HepG2 (cell line): ENCODE results near the gene RBM8A. TPM values are rescaled to one million over a fixed set of nuclear protein-coding genes. Genes with fewer than 3 reads are reported as not detected.

ENCODE experiments used
- ATAC-seq: fragments of 200-7000 bp; cut with Tn5 transposase; 3 replicates; pipeline ENCODE4 v1.9.1; 2020; ENCODE audit warnings: mild to moderate bottlenecking, moderate library complexity
- BruUV-seq: library from RNA; stranded (reverse); fragments of 400-500 nt; replicated peaks from 2 replicates; lab custom pipeline; 2021; lab: Mats Ljungman, UMichigan
- CTCF ChIA-PET: fragments of 300-600 bp; formaldehyde crosslinking; extraction: SDS; loops from one replicate; lab custom pipeline; 2021; ENCODE audit warnings: low total read pairs, inconsistent platforms, low intra/inter-chr PET ratio; lab: Yijun Ruan, JAX
- POLR2A ChIA-PET: fragments of 350-600 bp; sonication (Branson Sonifier 250); formaldehyde crosslinking; loops from one replicate; lab custom pipeline; 2020; ENCODE audit warnings: antibody characterized with exemption, inconsistent platforms; lab: Yijun Ruan, JAX
- DNase-seq: peaks from one replicate; pipeline ENCODE4 v3.0.0-alpha.2; 2015; ENCODE audit warnings: low spot score
- FAIRE-seq: peaks from 3 replicates; lab custom pipeline; 2011; peaks lifted over from hg19 to GRCh38; lab: Jason Lieb, UNC
- H2AFZ ChIP-seq: one replicate; pipeline ENCODE4 v1.6.1; 2011; ENCODE audit warnings: low read length, inconsistent platforms
- H3K27ac ChIP-seq: fragments of 300-600 bp; 3 replicates; pipeline ENCODE4 v1.8.0; 2011; ENCODE audit warnings: mixed run types, mild to moderate bottlenecking, mixed read lengths, low read length, inconsistent platforms; ENCODE audit not compliant: insufficient read depth; ENCODE audit errors: extremely low read length
- H3K27me3 ChIP-seq, 2 experiments: fragments of 200-600 bp in 1 of 2; 2 replicates in 1 of 2; 3 replicates in 1 of 2; pipeline versions ENCODE4 v1.6.0 to v1.8.0; 2011; ENCODE audit warnings: low read length in 2 of 2, mild to moderate bottlenecking in 2 of 2, moderate library complexity in 2 of 2, inconsistent platforms in 1 of 2; ENCODE audit not compliant: insufficient read depth in 2 of 2, control insufficient read depth in 1 of 2
- H3K36me3 ChIP-seq, 2 experiments: fragments of 200-600 bp in 1 of 2; replicated peaks in 1 of 2; 2 replicates in 1 of 2; 3 replicates in 1 of 2; pipeline versions ENCODE4 v1.5.1 to v1.8.0; 2011; ENCODE audit warnings: low read length in 2 of 2, inconsistent platforms in 1 of 2; ENCODE audit not compliant: insufficient read depth in 2 of 2, control insufficient read depth in 1 of 2
- H3K4me1 ChIP-seq: 2 replicates; pipeline ENCODE4 v1.5.1; 2012; ENCODE audit warnings: low read length, inconsistent platforms; ENCODE audit not compliant: insufficient read depth
- H3K4me2 ChIP-seq: 2 replicates; pipeline ENCODE4 v1.6.0; 2011; ENCODE audit warnings: low read depth, low read length, inconsistent platforms
- H3K4me3 ChIP-seq, 3 experiments: fragments of 200-600 bp in 1 of 3; sonication (generic), shearing (Covaris generic) in 1 of 3; replicated peaks in 1 of 3; 2 replicates each; pipeline ENCODE4 v1.5.1; 2011 to 2016; ENCODE audit warnings: low read length in 3 of 3, inconsistent platforms in 2 of 3, low read depth in 2 of 3, mild to moderate bottlenecking in 2 of 3, control low read depth in 1 of 3, mixed read lengths in 1 of 3; ENCODE audit not compliant: insufficient read depth in 1 of 3
- H3K79me2 ChIP-seq: one replicate; pipeline ENCODE4 v1.6.1; 2011; ENCODE audit warnings: low read length, inconsistent platforms; ENCODE audit not compliant: insufficient read depth
- H3K9ac ChIP-seq: 2 replicates; pipeline ENCODE4 v1.6.0; 2011; ENCODE audit warnings: mild to moderate bottlenecking, low read depth, low read length, inconsistent platforms; ENCODE audit not compliant: insufficient read depth
- H3K9me3 ChIP-seq: 2 replicates; pipeline ENCODE4 v1.5.1; 2012; ENCODE audit warnings: mild to moderate bottlenecking, low read length
- H4K20me1 ChIP-seq: 2 replicates; pipeline ENCODE4 v1.6.0; 2011; ENCODE audit warnings: inconsistent platforms, mild to moderate bottlenecking, low read length, moderate library complexity; ENCODE audit not compliant: insufficient read depth
- DZIP1 ChIP-seq: sonication (generic); formaldehyde crosslinking; IDR thresholded peaks from 2 replicates; pipeline ENCODE4 v1.5.0; 2020; ENCODE audit warnings: mild to moderate bottlenecking, missing genetic modification reagents
- FOSL1 ChIP-seq: sonication (generic); formaldehyde crosslinking; IDR thresholded peaks from 2 replicates; pipeline ENCODE4 v1.9.0; 2021; ENCODE audit warnings: missing genetic modification reagents, borderline replicate concordance
- HOXA9 ChIP-seq: sonication (generic); formaldehyde crosslinking; IDR thresholded peaks from 2 replicates; pipeline ENCODE4 v1.8.1; 2022; ENCODE audit warnings: missing genetic modification reagents, mild to moderate bottlenecking, moderate library complexity, borderline replicate concordance
- JUNB ChIP-seq: sonication (generic); formaldehyde crosslinking; IDR thresholded peaks from 2 replicates; pipeline ENCODE4 v1.8.0; 2022; ENCODE audit warnings: missing genetic modification reagents, mild to moderate bottlenecking, borderline replicate concordance
- MYC ChIP-seq: sonication (generic); formaldehyde crosslinking; IDR thresholded peaks from 2 replicates; pipeline ENCODE4 v1.9.0; 2021; ENCODE audit warnings: missing genetic modification reagents, borderline replicate concordance
- RBM22 ChIP-seq: fragments of 200-400 bp; formaldehyde crosslinking; optimal IDR thresholded peaks from 2 replicates; pipeline ENCODE3; 2017; ENCODE audit warnings: mild to moderate bottlenecking, low read length, moderate library complexity
- SATB2 ChIP-seq: sonication (generic); formaldehyde crosslinking; IDR thresholded peaks from 2 replicates; pipeline ENCODE4 v1.5.0; 2020; ENCODE audit warnings: missing genetic modification reagents
- STAT5B ChIP-seq: sonication (generic); formaldehyde crosslinking; IDR thresholded peaks from 2 replicates; pipeline ENCODE4 v1.4.0; 2020; ENCODE audit warnings: missing genetic modification reagents
- ZKSCAN8 ChIP-seq: IDR thresholded peaks from 2 replicates; pipeline ENCODE4 v1.6.1; 2016; ENCODE audit warnings: borderline replicate concordance, missing genetic modification reagents, missing compliant biosample characterization
- ZNF234 ChIP-seq: sonication (generic); formaldehyde crosslinking; conservative IDR thresholded peaks from 2 replicates; pipeline ENCODE4 v1.5.1; 2020; ENCODE audit warnings: mild to moderate bottlenecking, missing genetic modification reagents
- ZNF496 ChIP-seq: sonication (generic); formaldehyde crosslinking; IDR thresholded peaks from 2 replicates; pipeline ENCODE4 v1.8.1; 2023; ENCODE audit warnings: mild to moderate bottlenecking, moderate library complexity, missing genetic modification reagents; ENCODE audit not compliant: insufficient replicate concordance
- ZNF672 ChIP-seq: sonication (generic); formaldehyde crosslinking; IDR thresholded peaks from 2 replicates; pipeline ENCODE4 v1.8.1; 2022; ENCODE audit warnings: missing genetic modification reagents
- ZNF7 ChIP-seq: IDR thresholded peaks from 2 replicates; pipeline ENCODE4 v1.6.1; 2016; ENCODE audit warnings: missing biosample characterization, missing genetic modification reagents
- ZNF773 ChIP-seq: sonication (generic); formaldehyde crosslinking; IDR thresholded peaks from 2 replicates; pipeline ENCODE4 v1.4.0; 2020; ENCODE audit warnings: missing genetic modification reagents, borderline replicate concordance
- WGBS: methylation state at CpG from one replicate; pipeline ENCODE4 v1.1.6; 2017; ENCODE audit warnings: low lambda C conversion rate; 5-methylcytosine and 5-hydroxymethylcytosine counted together
- in situ Hi-C: cut with HindIII; loops from 2 replicates; pipeline ENCODE4 v1.10.0; 2017; ENCODE audit warnings: low pct_unique_long_range_greater_than_20kb; ENCODE audit not compliant: extremely low pct_ligation_motif_present
- intact Hi-C: fragments of 100-400 bp; cut with micrococcal nuclease; formaldehyde crosslinking; loops from one replicate; pipeline ENCODE4 v1.10.0; 2022; ENCODE audit not compliant: unreplicated experiment
- polyA plus RNA-seq, 8 experiments: library from polyadenylated mRNA; depleted of rRNA in 3 of 8; stranded (reverse) in 7 of 8; unstranded in 1 of 8; fragments of >200 nt; fragmentation: Illumina TruSeq in 4 of 8; extraction: Trizol in 4 of 8; gene quantifications; 2 replicates each; pipeline versions ENCODE4 v1.2.1 to v1.2.3, GENCODE V29; 2011 to 2016; ENCODE audit warnings: low read depth in 4 of 8, missing spikeins in 1 of 8, mixed read lengths in 1 of 8; ENCODE audit not compliant: insufficient read depth in 1 of 8
- total RNA-seq, 5 experiments: library from RNA; depleted of rRNA; stranded (reverse); fragments of >200 nt; fragmentation: Illumina TruSeq; extraction: Trizol; gene quantifications; 2 replicates each; pipeline ENCODE4 v1.2.3, GENCODE V29; 2016; ENCODE audit warnings: low read depth in 1 of 5
- TF ChIP-seq, protein P1 (sequence below): IDR thresholded peaks from 2 replicates; pipeline ENCODE4 v1.6.1; 2016; ENCODE audit warnings: missing biosample characterization, missing genetic modification reagents, low read depth

The RBM8A gene
- total and polyA plus RNA-seq, 2 of the 13 experiments (the other 11 are each of a cell fraction or from before 2014, with no cell fraction given), result 106 to 162 TPM

DNA sequence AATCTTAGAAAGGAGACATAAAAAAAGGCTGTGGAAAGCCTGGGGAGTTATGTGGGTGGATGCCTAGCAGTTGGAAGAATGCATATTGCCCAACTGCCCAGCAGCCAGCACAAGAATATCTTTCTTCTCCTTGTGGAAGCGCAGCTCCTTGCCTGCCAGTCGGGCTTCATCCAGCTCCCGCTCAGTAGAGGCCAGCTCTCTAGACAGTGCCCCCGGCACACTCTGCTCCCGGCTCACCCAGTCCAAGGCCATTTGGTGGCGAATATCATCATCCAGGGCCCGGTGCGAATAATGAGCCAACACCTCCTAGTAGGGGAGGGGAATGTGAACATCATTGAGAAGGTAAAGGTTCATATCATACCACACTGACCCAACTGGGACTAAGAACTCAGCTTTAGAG is 9.0 kb upstream of the RBM8A start:
- Histone ChIP-seq H3K79me2 (no peaks in the 10 kb centered on the region), H3K9ac (no peak overlapping the region), H3K4me3 (no peak overlapping the region), H3K27ac (no peak overlapping the region), H2AFZ (no peak overlapping the region), H3K27me3 (no peaks in the 10 kb centered on the region; a peak in 1 of 5 replicates), H4K20me1 (no peaks in the 10 kb centered on the region), H3K36me3 (peaks cover 3 to 13% of the 10 kb centered on the region in 2 experiments; a peak in 3 of 5 replicates), H3K4me1 (no peaks in the 10 kb centered on the region; the same call in 1 of the 2 replicates), H3K4me2 (no peak overlapping the region), H3K9me3 (no peaks in the 10 kb centered on the region)
- FAIRE-seq (no peak), DNase-seq (no peak), ATAC-seq (no peak)
- CTCF ChIA-PET, result no interaction called here
- in situ Hi-C loops, result no loop called here
- 88% methylated on average over 8 of the region's 8 CpGs for WGBS
- no TSS peak for BruUV-seq
- POLR2A ChIA-PET, result interaction anchor here (1.0 kb wide), 1 partner anchor 9 kb away, joined by 8 read pairs; the partner anchor contains the start of gene RBM8A
- intact Hi-C loops, result no loop called here
- TF ChIP-seq STAT5B (CRISPR knock-in tag), result no peak

DNA sequence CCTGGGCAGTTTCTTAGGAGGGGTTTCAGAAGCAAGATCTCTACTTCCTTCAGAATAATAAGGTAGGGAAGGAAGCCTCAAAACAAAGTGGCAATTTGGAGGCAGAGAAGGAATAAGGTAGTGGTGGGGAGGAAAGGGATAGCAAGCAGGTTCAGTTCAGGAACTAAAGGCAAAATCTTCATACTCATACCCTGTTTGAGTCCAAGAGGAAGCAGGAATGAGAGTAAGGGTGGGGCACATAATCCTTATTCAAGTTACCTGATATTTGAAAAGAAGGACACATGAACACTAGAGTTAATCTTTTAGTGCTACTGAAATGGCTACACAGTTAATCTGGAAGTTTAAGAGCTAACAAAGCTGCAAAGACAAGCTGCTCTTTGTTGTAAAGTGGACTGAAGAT is 8.4 kb upstream of the RBM8A start:
- Histone ChIP-seq H3K27ac (no peak overlapping the region), H3K9ac (no peak overlapping the region), H3K27me3 (no peaks in the 10 kb centered on the region; a peak in 1 of 5 replicates), H4K20me1 (no peaks in the 10 kb centered on the region), H3K36me3 (peaks cover 3 to 13% of the 10 kb centered on the region in 2 experiments; a peak in 3 of 5 replicates), H2AFZ (no peak overlapping the region), H3K4me2 (no peak overlapping the region), H3K79me2 (no peaks in the 10 kb centered on the region), H3K4me1 (no peaks in the 10 kb centered on the region; the same call in 1 of the 2 replicates), H3K9me3 (no peaks in the 10 kb centered on the region), H3K4me3 (no peak overlapping the region)
- ChIA-PET CTCF (no interaction called here), POLR2A (no interaction called here)
- TSS peak; percentile 52 for BruUV-seq
- in situ Hi-C loops, result no loop called here
- DNase-seq (no peak), FAIRE-seq (no peak), ATAC-seq (no peak)
- intact Hi-C loops, result no loop called here
- TF ChIP-seq RBM22, result no peak
- TF ChIP-seq ZNF773 (CRISPR knock-in tag), result no peak
- no peak for TF ChIP-seq DZIP1
- no peak for TF ChIP-seq JUNB (CRISPR knock-in tag)
- TF ChIP-seq ZKSCAN8, result no peak
- TF ChIP-seq, protein P1, sequence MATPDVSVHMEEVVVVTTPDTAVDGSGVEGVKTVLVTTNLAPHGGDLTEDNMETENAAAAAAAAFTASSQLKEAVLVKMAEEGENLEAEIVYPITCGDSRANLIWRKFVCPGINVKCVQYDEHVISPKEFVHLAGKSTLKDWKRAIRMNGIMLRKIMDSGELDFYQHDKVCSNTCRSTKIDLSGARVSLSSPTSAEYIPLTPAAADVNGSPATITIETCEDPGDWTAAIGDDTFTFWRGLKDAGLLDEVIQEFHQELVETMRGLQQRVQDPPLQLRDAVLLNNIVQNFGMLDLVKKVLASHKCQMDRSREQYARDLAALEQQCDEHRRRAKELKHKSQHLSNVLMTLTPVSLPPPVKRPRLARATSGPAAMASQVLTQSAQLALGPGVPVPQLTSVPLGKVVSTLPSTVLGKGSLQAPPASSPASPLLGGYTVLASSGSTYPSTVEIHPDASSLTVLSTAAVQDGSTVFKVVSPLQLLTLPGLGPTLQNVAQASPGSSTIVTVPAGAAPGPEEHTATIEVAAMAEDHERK (CRISPR knock-in tag), result no peak
- no peak for TF ChIP-seq ZNF234
- no peak for TF ChIP-seq ZNF496
- no peak for TF ChIP-seq HOXA9 (CRISPR knock-in tag)
- TF ChIP-seq FOSL1 (CRISPR knock-in tag), result no peak
- TF ChIP-seq ZNF672 (CRISPR knock-in tag), result no peak
- no peak for TF ChIP-seq MYC (CRISPR knock-in tag)
- TF ChIP-seq SATB2 (CRISPR knock-in tag), result no peak
- TF ChIP-seq ZNF7 (CRISPR knock-in tag), result no peak
